ENCODE results near the gene PDILT. TPM values are rescaled to one million over a fixed set of nuclear protein-coding genes. Genes with fewer than 3 reads are reported as not detected.

PDILT gene
- total RNA-seq, 2 experiments from 2014 or later, result not detected

DNA sequence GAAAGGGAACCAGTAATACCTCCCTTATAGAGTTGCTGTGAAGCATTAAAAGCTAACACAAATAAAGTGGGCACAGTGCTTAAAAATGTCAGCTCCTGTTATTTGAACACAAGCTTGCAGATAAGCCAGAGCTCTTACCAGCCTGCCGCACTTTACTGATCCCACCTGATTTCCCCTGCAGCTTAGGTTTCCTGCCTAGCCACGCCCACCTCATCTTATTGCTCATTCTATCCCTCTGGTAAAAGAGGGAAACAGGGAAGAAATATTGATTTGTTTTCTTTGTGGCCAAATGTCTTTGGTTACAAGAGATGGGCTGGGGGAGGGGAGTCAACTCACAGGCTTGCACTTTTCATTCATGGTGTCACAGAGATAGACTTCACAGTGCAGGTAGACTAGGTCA lies 67.6 kb downstream of the PDILT start:
- intact Hi-C loops (cut with micrococcal nuclease), result no loop called here
- Mint-ChIP-seq H3K9me3 (no peaks in the 10 kb centered on the region), H3K36me3 (ENCODE audit: low read depth) (no peaks in the 10 kb centered on the region), H3K27ac (no peak overlapping the region), H3K4me3 (no peak overlapping the region), H3K4me1 (ENCODE audit: low read depth) (no peaks in the 10 kb centered on the region), H3K27me3 (peaks cover 2% of the 10 kb centered on the region)
- TF ChIP-seq, protein P1, sequence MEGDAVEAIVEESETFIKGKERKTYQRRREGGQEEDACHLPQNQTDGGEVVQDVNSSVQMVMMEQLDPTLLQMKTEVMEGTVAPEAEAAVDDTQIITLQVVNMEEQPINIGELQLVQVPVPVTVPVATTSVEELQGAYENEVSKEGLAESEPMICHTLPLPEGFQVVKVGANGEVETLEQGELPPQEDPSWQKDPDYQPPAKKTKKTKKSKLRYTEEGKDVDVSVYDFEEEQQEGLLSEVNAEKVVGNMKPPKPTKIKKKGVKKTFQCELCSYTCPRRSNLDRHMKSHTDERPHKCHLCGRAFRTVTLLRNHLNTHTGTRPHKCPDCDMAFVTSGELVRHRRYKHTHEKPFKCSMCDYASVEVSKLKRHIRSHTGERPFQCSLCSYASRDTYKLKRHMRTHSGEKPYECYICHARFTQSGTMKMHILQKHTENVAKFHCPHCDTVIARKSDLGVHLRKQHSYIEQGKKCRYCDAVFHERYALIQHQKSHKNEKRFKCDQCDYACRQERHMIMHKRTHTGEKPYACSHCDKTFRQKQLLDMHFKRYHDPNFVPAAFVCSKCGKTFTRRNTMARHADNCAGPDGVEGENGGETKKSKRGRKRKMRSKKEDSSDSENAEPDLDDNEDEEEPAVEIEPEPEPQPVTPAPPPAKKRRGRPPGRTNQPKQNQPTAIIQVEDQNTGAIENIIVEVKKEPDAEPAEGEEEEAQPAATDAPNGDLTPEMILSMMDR (IDR thresholded peaks at IDR 0.05), result no peak
- CTCF ChIA-PET, result no interaction called here
- POLR2A ChIA-PET, result no interaction called here
- DNase-seq, result no peak
- ATAC-seq, result no peak

DNA sequence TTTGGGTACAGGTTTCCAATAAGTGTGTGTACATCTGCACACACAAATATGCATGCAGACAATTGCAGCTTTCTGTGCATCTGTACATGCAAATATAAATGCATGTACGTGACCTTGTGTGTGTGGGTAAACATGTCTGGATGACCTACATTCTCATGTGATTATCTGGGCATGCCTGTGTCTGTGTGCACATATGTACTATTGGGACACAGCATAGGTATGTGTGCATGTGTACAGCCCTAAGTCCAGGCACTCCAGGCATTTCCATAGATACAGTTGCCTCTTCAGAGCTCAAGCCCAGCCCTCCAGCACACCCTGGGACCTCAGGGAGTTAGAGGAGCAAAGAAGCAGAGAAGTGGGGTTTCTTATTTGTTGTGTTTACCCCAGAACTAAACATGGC lies 70.1 kb downstream of the PDILT start:
- POLR2A ChIA-PET, result no interaction called here

DNA sequence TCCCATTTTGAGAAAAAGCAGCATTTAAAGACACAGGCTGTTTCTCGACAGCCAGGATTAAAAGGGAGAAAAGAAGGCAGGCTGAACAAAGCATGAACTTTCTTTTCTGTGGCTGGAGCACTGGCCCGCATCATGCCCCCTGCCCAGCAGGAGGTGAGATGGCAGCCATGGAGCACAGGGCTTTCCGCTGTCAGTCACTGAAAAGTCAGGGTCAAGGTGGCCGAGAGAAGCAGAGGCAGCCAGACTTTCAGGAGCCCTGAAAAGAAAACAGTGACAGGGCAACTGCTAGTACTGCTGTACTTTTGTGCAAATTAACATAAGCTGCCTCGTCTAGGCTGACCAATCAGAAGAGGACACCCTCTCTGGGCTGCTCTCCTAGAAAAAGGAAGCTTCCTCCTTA lies 71.4 kb downstream of the PDILT start:
- intact Hi-C loops (cut with micrococcal nuclease), result no loop called here
- Mint-ChIP-seq H3K27me3 (peaks cover under 1% of the 10 kb centered on the region), H3K4me1 (ENCODE audit: low read depth) (no peaks in the 10 kb centered on the region), H3K9me3 (no peaks in the 10 kb centered on the region), H3K27ac (no peak overlapping the region), H3K36me3 (ENCODE audit: low read depth) (no peaks in the 10 kb centered on the region), H3K4me3 (no peak overlapping the region)
- DNase-seq, result no peak
- ATAC-seq, result no peak
- TF ChIP-seq, protein P1 (IDR thresholded peaks at IDR 0.05), result no peak
- ChIA-PET CTCF (interaction anchor here (0.9 kb wide), 1 partner anchor 426 kb away, joined by 3 read pairs; no protein-coding TSS in a partner anchor), POLR2A (no interaction called here)

More for the DNA sequence above, 70.1 kb downstream of the PDILT start:
- TF ChIP-seq, protein P1 (IDR thresholded peaks at IDR 0.05), result no peak
- Mint-ChIP-seq H3K27me3 (peaks cover 2% of the 10 kb centered on the region), H3K36me3 (ENCODE audit: low read depth) (no peaks in the 10 kb centered on the region), H3K27ac (no peak overlapping the region), H3K4me1 (ENCODE audit: low read depth) (no peaks in the 10 kb centered on the region), H3K4me3 (no peak overlapping the region), H3K9me3 (no peaks in the 10 kb centered on the region)
- intact Hi-C loops (cut with micrococcal nuclease), result no loop called here
- CTCF ChIA-PET, result no interaction called here
- ATAC-seq, result no peak
- DNase-seq, result no peak

DNA sequence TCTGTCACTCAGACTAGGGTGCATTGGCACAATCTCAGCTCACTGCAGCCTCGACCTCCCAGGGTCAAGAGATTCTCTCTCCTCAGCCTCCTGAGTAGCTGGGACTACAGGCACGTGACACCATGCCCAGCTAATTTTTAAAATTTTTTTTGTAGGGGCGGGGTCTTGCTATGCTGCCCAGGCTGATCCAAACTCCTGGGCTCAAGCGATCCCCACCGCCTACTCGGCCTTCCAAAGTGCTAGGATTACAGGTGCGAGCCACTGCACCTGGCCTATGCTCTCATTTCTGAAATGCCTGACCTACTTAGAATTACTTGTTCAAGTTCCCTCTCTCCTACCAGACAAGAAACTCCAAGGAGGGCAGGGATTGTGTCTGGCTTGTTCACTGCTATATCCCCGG lies 72.1 kb downstream of the PDILT start:
- ChIA-PET POLR2A (no interaction called here), CTCF (interaction anchor here (0.9 kb wide), 1 partner anchor 425 kb away, joined by 3 read pairs; no protein-coding TSS in a partner anchor)
- intact Hi-C loops (cut with micrococcal nuclease), result no loop called here
- H3K27me3 Mint-ChIP-seq, result no peaks in the 10 kb centered on the region
- H3K4me3 Mint-ChIP-seq, result no peak overlapping the region
- H3K36me3 Mint-ChIP-seq (ENCODE audit: low read depth), result no peaks in the 10 kb centered on the region
- no peak for DNase-seq
- no peak for ATAC-seq
- TF ChIP-seq, protein P1 (IDR thresholded peaks at IDR 0.05), result no peak
- H3K4me1 Mint-ChIP-seq (ENCODE audit: low read depth), result no peaks in the 10 kb centered on the region
- no peaks in the 10 kb centered on the region for H3K9me3 Mint-ChIP-seq
- H3K27ac Mint-ChIP-seq, result no peak overlapping the region

DNA sequence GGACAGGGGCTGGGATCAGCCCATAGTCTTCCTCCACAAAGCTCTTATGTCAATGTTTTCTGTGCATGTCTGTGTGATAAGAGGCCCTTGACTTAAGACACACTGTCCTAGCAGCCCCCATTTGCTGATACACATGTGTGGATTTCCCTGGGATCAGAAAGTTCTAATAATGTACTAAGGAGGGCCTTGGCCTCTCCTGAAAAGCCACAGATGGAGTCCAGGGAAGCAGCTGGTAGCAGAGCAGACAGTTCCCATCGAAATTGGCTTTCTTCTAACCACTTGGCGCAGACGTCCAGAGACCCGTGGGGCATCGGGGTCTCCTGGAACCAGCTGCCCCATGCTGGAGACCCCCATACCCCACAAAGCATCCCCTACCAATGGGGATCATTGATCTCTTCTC lies 72.9 kb downstream of the PDILT start:
- Mint-ChIP-seq H3K4me3 (no peak overlapping the region), H3K27ac (no peak overlapping the region), H3K9me3 (no peaks in the 10 kb centered on the region), H3K36me3 (ENCODE audit: low read depth) (no peaks in the 10 kb centered on the region), H3K4me1 (ENCODE audit: low read depth) (no peaks in the 10 kb centered on the region), H3K27me3 (no peaks in the 10 kb centered on the region)
- ChIA-PET CTCF (no interaction called here), POLR2A (no interaction called here)
- intact Hi-C loops (cut with micrococcal nuclease), result no loop called here
- ATAC-seq (no peak), DNase-seq (no peak)
- TF ChIP-seq, protein P1 (IDR thresholded peaks at IDR 0.05), result no peak
